K562 (cell line): Measurements from ENCODE around the gene DIPK1B. TPM values are rescaled to one million over a fixed set of nuclear protein-coding genes. Genes with fewer than 3 reads are reported as not detected.
A peak's percentile ranks its signal among the peaks of the same experiment; 100 is the strongest.

Experiments used
- ATAC-seq: fragments of 200-7000 bp; cut with Tn5 transposase; 3 replicates; pipeline ENCODE4 v1.9.1; 2020; ENCODE audit warnings: moderate library complexity
- BruUV-seq: library from RNA; stranded (reverse); fragments of 400-500 nt; replicated peaks from 2 replicates; lab custom pipeline; 2021; lab: Mats Ljungman, UMichigan
- CTCF ChIA-PET: fragments of 300-600 bp; formaldehyde crosslinking; extraction: SDS; loops from one replicate; lab custom pipeline; 2021; ENCODE audit warnings: low intra/inter-chr PET ratio; lab: Yijun Ruan, JAX
- POLR2A ChIA-PET: fragments of 300-600, 350-650 bp; sonication (Branson Sonifier 250); formaldehyde crosslinking; extraction: SDS; loops from one replicate; lab custom pipeline; 2021; ENCODE audit warnings: antibody characterized with exemption, inconsistent platforms; lab: Yijun Ruan, JAX
- DNase-seq, 4 experiments: peaks; one replicate each; pipeline versions ENCODE4 v3.0.0 to v3.0.0-alpha.2; 2011 to 2018; ENCODE audit warnings: low spot score in 3 of 4, mixed read lengths in 3 of 4; ENCODE audit errors: extremely low read depth in 1 of 4
- FAIRE-seq: peaks from 2 replicates; lab custom pipeline; 2011; peaks lifted over from hg19 to GRCh38; lab: Jason Lieb, UNC
- H2AFZ ChIP-seq: 2 replicates; pipeline ENCODE4 v1.6.0; 2011; ENCODE audit warnings: low read depth, low read length, control low read depth, inconsistent platforms
- H3K27ac ChIP-seq: fragments of 200-600 bp; 3 replicates; pipeline ENCODE4 v1.8.0; 2011; ENCODE audit warnings: low read depth, mild to moderate bottlenecking, control low read depth, inconsistent platforms, low read length, moderate library complexity, mixed read lengths; ENCODE audit errors: extremely low read depth
- H3K27me3 ChIP-seq, 2 experiments: fragments of 300-600 bp in 1 of 2; 2 replicates in 1 of 2; 3 replicates in 1 of 2; pipeline versions ENCODE4 v1.6.0 to v1.8.0; 2011; ENCODE audit warnings: inconsistent platforms in 2 of 2, low read length in 2 of 2, mild to moderate bottlenecking in 1 of 2, mixed read lengths in 1 of 2, moderate library complexity in 1 of 2; ENCODE audit not compliant: control insufficient read depth in 2 of 2, insufficient read depth in 2 of 2
- H3K36me3 ChIP-seq: fragments of 300-600 bp; 3 replicates; pipeline ENCODE4 v1.8.0; 2011; ENCODE audit warnings: mild to moderate bottlenecking, low read length, inconsistent platforms; ENCODE audit not compliant: control insufficient read depth, insufficient read depth
- H3K4me1 ChIP-seq, 2 experiments: fragments of 200-600 bp in 1 of 2; replicated peaks in 1 of 2; 2 replicates in 1 of 2; 3 replicates in 1 of 2; pipeline versions ENCODE4 v1.5.1 to v1.8.0; 2011; ENCODE audit warnings: inconsistent platforms in 2 of 2, low read length in 2 of 2, mild to moderate bottlenecking in 1 of 2, mixed read lengths in 1 of 2, moderate library complexity in 1 of 2; ENCODE audit not compliant: control insufficient read depth in 2 of 2, insufficient read depth in 2 of 2
- H3K4me2 ChIP-seq: 2 replicates; pipeline ENCODE4 v1.6.1; 2011; ENCODE audit warnings: low read length, control low read depth, inconsistent platforms, mixed read lengths; ENCODE audit not compliant: insufficient read depth
- H3K4me3 ChIP-seq: fragments of 200-600 bp; sonication (generic), shearing (Covaris generic); 2 replicates; pipeline ENCODE4 v1.5.1; 2016; ENCODE audit warnings: control low read depth, inconsistent platforms
- H3K79me2 ChIP-seq: fragments of 200-600 bp; 3 replicates; pipeline ENCODE4 v1.8.0; 2011; ENCODE audit warnings: low read length, inconsistent platforms; ENCODE audit not compliant: control insufficient read depth, insufficient read depth
- H3K9ac ChIP-seq, 2 experiments: 2 replicates each; pipeline versions ENCODE4 v1.6.0 to v1.6.1; 2011; ENCODE audit warnings: low read depth in 2 of 2, low read length in 2 of 2, control low read depth in 1 of 2, inconsistent platforms in 1 of 2, mild to moderate bottlenecking in 1 of 2, mixed read lengths in 1 of 2; ENCODE audit not compliant: insufficient read depth in 1 of 2
- H3K9me1 ChIP-seq: one replicate; pipeline ENCODE4 v1.6.0; 2011; ENCODE audit warnings: inconsistent platforms, mild to moderate bottlenecking, low read length, moderate library complexity; ENCODE audit not compliant: control insufficient read depth, insufficient read depth
- H3K9me3 ChIP-seq: replicated peaks from 2 replicates; pipeline ENCODE4 v1.5.1; 2011; ENCODE audit warnings: low read depth, low read length, inconsistent platforms; ENCODE audit not compliant: control insufficient read depth, insufficient read depth
- H4K20me1 ChIP-seq: replicated peaks from 2 replicates; pipeline ENCODE4 v1.6.1; 2011; ENCODE audit warnings: low read length, inconsistent platforms, mixed read lengths; ENCODE audit not compliant: control insufficient read depth, insufficient read depth
- AFF4 ChIP-seq: sonication (generic); formaldehyde crosslinking; IDR thresholded peaks from 2 replicates; pipeline ENCODE4 v1.8.0; 2023; ENCODE audit warnings: mild to moderate bottlenecking, missing genetic modification reagents
- BACH1 ChIP-seq: fragments of 200-800 bp; sonication (Bioruptor generic); IDR thresholded peaks from 2 replicates; pipeline ENCODE4 v1.6.1; 2016; ENCODE audit warnings: missing genetic modification characterization, missing compliant biosample characterization
- CBX8 ChIP-seq: fragments of 200-600 bp; sonication (generic); IDR thresholded peaks from 2 replicates; pipeline ENCODE4 v1.6.1; 2012; ENCODE audit warnings: borderline replicate concordance, mixed run types, low read depth, mild to moderate bottlenecking, moderate library complexity, mixed read lengths, low read length, control low read depth, inconsistent platforms; ENCODE audit not compliant: poor library complexity, severe bottlenecking; ENCODE audit errors: extremely low read depth
- GTF2E2 ChIP-seq: fragments of 200-800 bp; sonication (Bioruptor generic); IDR thresholded peaks from 2 replicates; pipeline ENCODE4 v1.6.1; 2016; ENCODE audit warnings: missing genetic modification characterization, missing compliant biosample characterization
- PHB2 ChIP-seq: fragments of 450-650 bp; IDR thresholded peaks from 2 replicates; pipeline ENCODE4 v1.6.1; 2017; ENCODE audit warnings: low read depth
- RAD51 ChIP-seq: fragments of 450-650 bp; IDR thresholded peaks from 2 replicates; pipeline ENCODE4 v1.7.1; 2016; ENCODE audit warnings: low read depth, mild to moderate bottlenecking, borderline replicate concordance
- SAFB2 ChIP-seq: fragments of 200-400 bp; formaldehyde crosslinking; IDR thresholded peaks from 2 replicates; pipeline ENCODE4 v1.6.1; 2018; ENCODE audit warnings: borderline replicate concordance, low read length, low read depth, moderate library complexity; ENCODE audit not compliant: severe bottlenecking
- TBL1XR1 ChIP-seq, 2 experiments: IDR thresholded peaks; 2 replicates each; pipeline ENCODE4 v1.6.1; 2012; ENCODE audit warnings: improper control_type of control experiment in 2 of 2, low read length in 2 of 2, mild to moderate bottlenecking in 1 of 2
- TCF7 ChIP-seq: sonication (generic); IDR thresholded peaks from 2 replicates; pipeline ENCODE4 v1.6.1; 2016; ENCODE audit warnings: antibody characterized with exemption, borderline replicate concordance
- ZBTB7A ChIP-seq: IDR thresholded peaks from 2 replicates; pipeline ENCODE4 v1.6.1; 2011; ENCODE audit warnings: low read depth, mild to moderate bottlenecking, low read length, moderate library complexity, borderline replicate concordance; ENCODE audit not compliant: control insufficient read depth
- ZC3H8 ChIP-seq: fragments of 450-650 bp; IDR thresholded peaks from 2 replicates; pipeline ENCODE4 v1.6.1; 2017
- ZNF778 ChIP-seq: fragments of 450-650 bp; formaldehyde crosslinking; IDR thresholded peaks from 2 replicates; pipeline ENCODE4 v1.4.0; 2020; ENCODE audit warnings: mild to moderate bottlenecking, moderate library complexity
- WGBS: fragments of 100-300 bp; shearing (Covaris generic); methylation state at CpG from one replicate; pipeline ENCODE4 v1.1.6; 2016; ENCODE audit warnings: low coverage, mixed read lengths; ENCODE audit not compliant: insufficient coverage; ENCODE audit errors: missing lambda C conversion rate; 5-methylcytosine and 5-hydroxymethylcytosine counted together
- in situ Hi-C: fragments of 300-500 bp; cut with MboI; formaldehyde crosslinking; loops from 4 replicates; pipeline ENCODE4 v1.15.0; 2018; ENCODE audit warnings: inconsistent platforms, mixed read lengths
- intact Hi-C: fragments of 100-400 bp; cut with micrococcal nuclease; formaldehyde crosslinking; loops from 2 replicates; pipeline ENCODE4 v1.14.2; 2022
- polyA plus RNA-seq, 8 experiments: library from polyadenylated mRNA; depleted of rRNA in 4 of 8; stranded (reverse) in 5 of 8; unstranded in 3 of 8; fragments of >200 nt; fragmentation: Nextera tagmentation in 2 of 8; fragmentation: Illumina TruSeq in 1 of 8; extraction: Ambion mirVana in 2 of 8; extraction: Trizol in 1 of 8; gene quantifications; 2 replicates each; pipeline versions ENCODE4 v1.2.1 to v1.2.3, GENCODE V29; 2011 to 2014; ENCODE audit warnings: inconsistent platforms in 1 of 8, missing spikeins in 1 of 8
- total RNA-seq, 7 experiments: library from RNA; depleted of rRNA in 6 of 7; stranded (reverse); fragments of >200 nt in 6 of 7; fragmentation: Illumina TruSeq in 2 of 7; extraction: Trizol in 2 of 7; gene quantifications; 2 replicates each; pipeline versions ENCODE4 v1.2.1 to v1.2.3, GENCODE V29; 2011 to 2021; ENCODE audit warnings: low replicate concordance in 1 of 7
- TF ChIP-seq, protein P1 (sequence below): sonication (generic); formaldehyde crosslinking; IDR thresholded peaks from 2 replicates; pipeline ENCODE4 v1.9.0; 2022; ENCODE audit warnings: mild to moderate bottlenecking, missing genetic modification reagents
- TF ChIP-seq, protein P2 (sequence below): IDR thresholded peaks from 2 replicates; pipeline ENCODE4 v1.6.1; 2012; ENCODE audit warnings: low read depth, low read length, improper control_type of control experiment, borderline replicate concordance
- TF ChIP-seq, protein P3 (sequence below): fragments of 450-650 bp; IDR thresholded peaks from 2 replicates; pipeline ENCODE4 v1.6.1; 2016; ENCODE audit warnings: borderline replicate concordance

The DIPK1B gene
- total and polyA plus RNA-seq, 9 of the 15 experiments (the other 6 are each of a cell fraction or from before 2014, with no cell fraction given): 0.08 to 22.3 (median 5.9) TPM

GRCh38 chr9:136746155-136746490, 33.8 kb downstream of the DIPK1B start:
- Histone ChIP-seq H3K9me1 (no peaks in the 10 kb centered on the region), H3K27me3 (no peaks in the 10 kb centered on the region; a peak in 1 of 5 replicates), H3K4me1 (peaks cover 14 to 83% of the 10 kb centered on the region in 2 experiments), H3K4me3 (no peak overlapping the region), H3K9ac (peak overlapping the region in 1 of 2 experiments; percentile 86; a peak in 1 of 4 replicates), H3K36me3 (no peaks in the 10 kb centered on the region), H3K79me2 (no peaks in the 10 kb centered on the region), H3K9me3 (no peaks in the 10 kb centered on the region), H2AFZ (peak overlapping the region; percentile 66), H3K4me2 (peak overlapping the region; percentile 51), H3K27ac (no peak overlapping the region), H4K20me1 (no peaks in the 10 kb centered on the region)
- ChIA-PET CTCF (no interaction called here), POLR2A (interaction anchor here (2.0 kb wide), 1 partner anchor 17 kb away, joined by 10 read pairs; no protein-coding TSS in a partner anchor)
- intact Hi-C loops (no loop called here), in situ Hi-C loops (no loop called here)
- 6% methylated on average over 7 of the region's 22 CpGs for WGBS
- no peak for FAIRE-seq
- ATAC-seq: no peak
- no TSS peak for BruUV-seq
- no peak for DNase-seq
- no peak for TF ChIP-seq ZC3H8
- no peak for TF ChIP-seq SAFB2
- no peak for TF ChIP-seq BACH1
- no peak for TF ChIP-seq TCF7
- TF ChIP-seq, protein P1, sequence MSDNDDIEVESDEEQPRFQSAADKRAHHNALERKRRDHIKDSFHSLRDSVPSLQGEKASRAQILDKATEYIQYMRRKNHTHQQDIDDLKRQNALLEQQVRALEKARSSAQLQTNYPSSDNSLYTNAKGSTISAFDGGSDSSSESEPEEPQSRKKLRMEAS: no peak
- TF ChIP-seq, protein P2, sequence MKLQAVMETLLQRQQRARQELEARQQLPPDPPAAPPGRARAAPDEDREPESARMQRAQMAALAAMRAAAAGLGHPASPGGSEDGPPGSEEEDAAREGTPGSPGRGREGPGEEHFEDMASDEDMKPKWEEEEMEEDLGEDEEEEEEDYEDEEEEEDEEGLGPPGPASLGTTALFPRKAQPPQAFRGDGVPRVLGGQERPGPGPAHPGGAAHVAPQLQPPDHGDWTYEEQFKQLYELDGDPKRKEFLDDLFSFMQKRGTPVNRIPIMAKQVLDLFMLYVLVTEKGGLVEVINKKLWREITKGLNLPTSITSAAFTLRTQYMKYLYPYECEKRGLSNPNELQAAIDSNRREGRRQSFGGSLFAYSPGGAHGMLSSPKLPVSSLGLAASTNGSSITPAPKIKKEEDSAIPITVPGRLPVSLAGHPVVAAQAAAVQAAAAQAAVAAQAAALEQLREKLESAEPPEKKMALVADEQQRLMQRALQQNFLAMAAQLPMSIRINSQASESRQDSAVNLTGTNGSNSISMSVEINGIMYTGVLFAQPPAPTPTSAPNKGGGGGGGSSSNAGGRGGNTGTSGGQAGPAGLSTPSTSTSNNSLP: no peak
- TF ChIP-seq TBL1XR1 (IDR thresholded peaks at IDR 0.05; ENCODE audit: low read length in 2 of 2): no peak
- TF ChIP-seq, protein P3, sequence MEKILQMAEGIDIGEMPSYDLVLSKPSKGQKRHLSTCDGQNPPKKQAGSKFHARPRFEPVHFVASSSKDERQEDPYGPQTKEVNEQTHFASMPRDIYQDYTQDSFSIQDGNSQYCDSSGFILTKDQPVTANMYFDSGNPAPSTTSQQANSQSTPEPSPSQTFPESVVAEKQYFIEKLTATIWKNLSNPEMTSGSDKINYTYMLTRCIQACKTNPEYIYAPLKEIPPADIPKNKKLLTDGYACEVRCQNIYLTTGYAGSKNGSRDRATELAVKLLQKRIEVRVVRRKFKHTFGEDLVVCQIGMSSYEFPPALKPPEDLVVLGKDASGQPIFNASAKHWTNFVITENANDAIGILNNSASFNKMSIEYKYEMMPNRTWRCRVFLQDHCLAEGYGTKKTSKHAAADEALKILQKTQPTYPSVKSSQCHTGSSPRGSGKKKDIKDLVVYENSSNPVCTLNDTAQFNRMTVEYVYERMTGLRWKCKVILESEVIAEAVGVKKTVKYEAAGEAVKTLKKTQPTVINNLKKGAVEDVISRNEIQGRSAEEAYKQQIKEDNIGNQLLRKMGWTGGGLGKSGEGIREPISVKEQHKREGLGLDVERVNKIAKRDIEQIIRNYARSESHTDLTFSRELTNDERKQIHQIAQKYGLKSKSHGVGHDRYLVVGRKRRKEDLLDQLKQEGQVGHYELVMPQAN: no peak
- no peak for TF ChIP-seq GTF2E2 (tag)
- TF ChIP-seq CBX8: no peak
- no peak for TF ChIP-seq RAD51
- TF ChIP-seq ZBTB7A: no peak
- no peak for TF ChIP-seq AFF4
- TF ChIP-seq ZNF778 (CRISPR knock-in tag): no peak
- TF ChIP-seq PHB2: no peak
